Activated B cell treated with CpG ODN at 0.5 μM for 24 hours (primary cell): Measurements from ENCODE around the gene RNF114. TPM values are rescaled to one million over a fixed set of nuclear protein-coding genes. Genes with fewer than 3 reads are reported as not detected.
"Not testable (repeated sequence)": the region's sequence is repeated elsewhere in the genome, so short reads cannot be mapped to it uniquely, and the experiment has no call there.

Source experiments
- ATAC-seq: fragments of 200-7000 bp; cut with Tn5 transposase; one replicate; pipeline ENCODE4 v1.10.0; 2021; ENCODE audit warnings: low read depth, mild to moderate bottlenecking, moderate library complexity
- CTCF ChIA-PET: fragments of 350-600 bp; sonication (Branson Sonifier 250); formaldehyde crosslinking; loops from one replicate; lab custom pipeline; 2021; ENCODE audit warnings: antibody characterized with exemption; lab: Charles Lee
- POLR2A ChIA-PET: fragments of 350-600 bp; sonication (Branson Sonifier 250); formaldehyde crosslinking; loops from one replicate; lab custom pipeline; 2021; ENCODE audit warnings: antibody characterized with exemption; lab: Charles Lee
- DNase-seq: peaks from one replicate; pipeline ENCODE4 v3.0.0; 2022
- H3K27ac Mint-ChIP-seq: one replicate; pipeline ENCODE4 v1.8.0; 2020; ENCODE audit warnings: mixed read lengths
- H3K27me3 Mint-ChIP-seq: one replicate; pipeline ENCODE4 v1.8.0; 2021; ENCODE audit warnings: mixed read lengths
- H3K36me3 Mint-ChIP-seq: one replicate; pipeline ENCODE4 v1.8.0; 2021; ENCODE audit warnings: low read depth, mixed read lengths
- H3K4me1 Mint-ChIP-seq: one replicate; pipeline ENCODE4 v1.8.0; 2021; ENCODE audit warnings: mixed read lengths
- H3K4me3 Mint-ChIP-seq: one replicate; pipeline ENCODE4 v1.8.0; 2020; ENCODE audit warnings: mild to moderate bottlenecking, mixed read lengths
- H3K9me3 Mint-ChIP-seq: one replicate; pipeline ENCODE4 v1.8.0; 2020; ENCODE audit warnings: mixed read lengths
- CTCF ChIP-seq: fragments of 200-600 bp; IDR thresholded peaks from one replicate; pipeline ENCODE4 v1.8.0; 2022; ENCODE audit warnings: antibody characterized with exemption, mild to moderate bottlenecking
- intact Hi-C: fragments of 100-400 bp; cut with micrococcal nuclease; formaldehyde crosslinking; loops from one replicate; pipeline ENCODE4 v1.15.1; 2024
- total RNA-seq: library from RNA; stranded (reverse); gene quantifications from 2 replicates; pipeline ENCODE4 v1.2.3, GENCODE V29; 2022

The RNF114 gene
- total RNA-seq, 1 donor from 2014 or later: 56.5 TPM

GRCh38 chr20:49956689-49957088 lies 20.5 kb downstream of the RNF114 start:
- H3K4me1 Mint-ChIP-seq: peaks cover 19% of the 10 kb centered on the region
- no peak for ATAC-seq
- H3K9me3 Mint-ChIP-seq: no peaks in the 10 kb centered on the region
- peak overlapping the region; percentile 75 for H3K27ac Mint-ChIP-seq
- peaks cover 54% of the 10 kb centered on the region for H3K36me3 Mint-ChIP-seq
- intact Hi-C loops: no loop called here
- ChIA-PET CTCF (no interaction called here), POLR2A (no interaction called here)
- no peak for DNase-seq
- no peak overlapping the region for H3K4me3 Mint-ChIP-seq
- TF ChIP-seq CTCF: no peak
- H3K27me3 Mint-ChIP-seq: no peaks in the 10 kb centered on the region

GRCh38 chr20:49957089-49957938 lies 21.1 kb downstream of the RNF114 start:
- CTCF ChIA-PET: interaction anchor here (0.9 kb wide), 1 partner anchor 114 kb away, joined by 3 read pairs; no protein-coding TSS in a partner anchor

GRCh38 chr20:49961413-49961812 lies 25.2 kb downstream of the RNF114 start:
- H3K4me1 Mint-ChIP-seq: peaks cover 19% of the 10 kb centered on the region
- no peaks in the 10 kb centered on the region for H3K27me3 Mint-ChIP-seq
- ChIA-PET CTCF (no interaction called here), POLR2A (no interaction called here)
- no peak for ATAC-seq
- intact Hi-C loops: no loop called here
- no peak overlapping the region for H3K27ac Mint-ChIP-seq
- peaks cover 21% of the 10 kb centered on the region for H3K36me3 Mint-ChIP-seq
- DNase-seq: no peak
- H3K9me3 Mint-ChIP-seq: no peaks in the 10 kb centered on the region
- no peak overlapping the region for H3K4me3 Mint-ChIP-seq
- no peak for TF ChIP-seq CTCF

More at GRCh38 chr20:49957089-49957938, 21.1 kb downstream of the RNF114 start:
- H3K4me3 Mint-ChIP-seq, DNase-seq, H3K27me3 Mint-ChIP-seq, H3K9me3 Mint-ChIP-seq, ATAC-seq, intact Hi-C loops: not testable (repeated sequence)
- H3K27ac Mint-ChIP-seq: peak overlapping the region; percentile 75
- H3K36me3 Mint-ChIP-seq: peaks cover 48% of the 10 kb centered on the region
- POLR2A ChIA-PET: interaction anchor here (0.6 to 1.1 kb wide), 2 partner anchors 21 to 248 kb away, joined by 3 read pairs; partner anchors contain the start of gene RNF114
- H3K4me1 Mint-ChIP-seq: peaks cover 19% of the 10 kb centered on the region

GRCh38 chr20:49964964-49965780 lies 29.0 kb downstream of the RNF114 start:
- POLR2A ChIA-PET: no interaction called here
- Mint-ChIP-seq H3K9me3 (no peaks in the 10 kb centered on the region), H3K27ac (no peak overlapping the region), H3K4me1 (peaks cover 2% of the 10 kb centered on the region), H3K36me3 (peaks cover 2% of the 10 kb centered on the region), H3K4me3 (no peak overlapping the region), H3K27me3 (no peaks in the 10 kb centered on the region)
- intact Hi-C loops: no loop called here
- no peak for DNase-seq
- CTCF ChIA-PET: interaction anchor here (0.9 to 2.1 kb wide), 4 partner anchors 11 to 106 kb away, joined by 3 to 7 read pairs (median 3); no protein-coding TSS in a partner anchor
- TF ChIP-seq CTCF: no peak
- ATAC-seq: no peak

GRCh38 chr20:49965781-49966305 lies 29.6 kb downstream of the RNF114 start:
- ChIA-PET CTCF (interaction anchor here (1.4 to 2.1 kb wide), 2 partner anchors 13 to 106 kb away, joined by 6 to 7 read pairs; no protein-coding TSS in a partner anchor), POLR2A (no interaction called here)
- no peak for TF ChIP-seq CTCF
- Mint-ChIP-seq H3K4me1 (peaks cover 2% of the 10 kb centered on the region), H3K27me3 (no peaks in the 10 kb centered on the region), H3K36me3 (peaks cover 2% of the 10 kb centered on the region), H3K4me3 (no peak overlapping the region), H3K9me3 (no peaks in the 10 kb centered on the region), H3K27ac (no peak overlapping the region)
- no peak for DNase-seq
- no peak for ATAC-seq
- intact Hi-C loops: no loop called here
